GM21381 (cell line): Measurements from ENCODE around the gene WNT3A.
A peak's percentile ranks its signal among the peaks of the same experiment; 100 is the strongest.

Source experiments
- ATAC-seq: cut with Tn5 transposase; IDR thresholded peaks from one replicate; pipeline ENCODE4 v1.9.1; 2021; ENCODE audit warnings: mild to moderate bottlenecking, moderate library complexity; ENCODE audit not compliant: unreplicated experiment

WNT3A gene

GRCh38 chr1:227999056-227999930 lies 7.5 kb upstream of the WNT3A start:
- ATAC-seq = peak; percentile 71

- no peak for ATAC-seq
These were observed 6.4 kb upstream of the WNT3A start for GRCh38 chr1:228000416-228000815.

GRCh38 chr1:228000836-228001563 lies 5.8 kb upstream of the WNT3A start:
- ATAC-seq = no peak

DNA sequence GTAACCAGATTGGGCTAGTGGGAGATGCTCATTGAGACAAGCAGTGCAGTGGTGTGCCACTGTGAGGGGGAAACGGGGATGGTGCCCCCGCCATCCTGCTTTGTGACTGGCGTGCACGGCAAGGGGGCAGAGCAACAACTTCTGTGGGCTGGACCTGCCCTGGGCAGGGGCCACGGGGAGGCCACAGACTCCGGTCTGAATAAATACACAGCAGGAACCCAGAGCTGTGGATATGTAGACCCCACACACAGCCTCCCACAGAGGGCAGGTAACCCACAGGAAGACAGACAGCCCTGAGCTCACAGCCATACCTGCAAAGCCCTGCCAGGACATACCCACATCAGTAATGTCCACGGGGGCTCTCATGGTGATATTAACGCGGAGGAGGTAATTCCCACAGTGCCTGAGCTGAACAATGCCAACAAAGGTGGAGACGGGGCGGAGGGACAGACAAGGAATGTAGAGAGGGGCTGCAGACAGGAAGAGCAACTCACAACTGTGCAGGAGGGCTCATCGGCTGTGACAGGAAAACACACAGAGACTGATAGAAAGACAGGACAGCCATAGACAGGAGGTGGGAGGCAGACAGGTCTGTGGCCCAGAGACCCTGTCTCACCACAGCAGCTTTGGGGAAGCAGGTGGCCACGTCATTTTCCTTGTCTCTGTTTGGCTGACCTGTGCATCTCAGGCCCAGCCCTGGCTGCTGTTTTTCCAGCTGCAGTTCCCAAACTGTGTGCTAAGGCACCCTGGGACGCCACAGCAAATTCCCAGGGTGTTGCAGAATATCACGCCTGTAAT lies 4.9 kb upstream of the WNT3A start:
- ATAC-seq = no peak

DNA sequence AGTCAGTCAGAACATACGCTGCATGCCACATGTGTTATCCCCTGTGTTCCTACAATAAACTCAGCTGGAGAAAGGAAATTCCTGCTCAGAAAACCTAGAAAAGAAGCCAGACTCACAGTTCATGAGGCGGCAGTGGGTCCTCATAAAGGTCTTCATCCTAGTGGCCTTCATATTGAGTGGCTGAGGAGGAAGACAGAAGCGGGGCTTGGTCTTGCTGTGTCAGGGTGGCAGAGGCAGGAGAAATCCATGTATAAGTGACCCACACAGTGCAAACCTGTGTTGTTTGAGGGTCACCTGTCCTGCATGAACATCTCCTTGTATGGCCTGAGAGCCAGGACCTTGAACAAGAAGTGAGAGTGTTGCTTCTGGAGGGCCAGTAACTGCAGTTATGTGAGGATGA lies 4.0 kb upstream of the WNT3A start:
- ATAC-seq = no peak

GRCh38 chr1:228003461-228004330 lies 3.1 kb upstream of the WNT3A start:
- no peak for ATAC-seq

DNA sequence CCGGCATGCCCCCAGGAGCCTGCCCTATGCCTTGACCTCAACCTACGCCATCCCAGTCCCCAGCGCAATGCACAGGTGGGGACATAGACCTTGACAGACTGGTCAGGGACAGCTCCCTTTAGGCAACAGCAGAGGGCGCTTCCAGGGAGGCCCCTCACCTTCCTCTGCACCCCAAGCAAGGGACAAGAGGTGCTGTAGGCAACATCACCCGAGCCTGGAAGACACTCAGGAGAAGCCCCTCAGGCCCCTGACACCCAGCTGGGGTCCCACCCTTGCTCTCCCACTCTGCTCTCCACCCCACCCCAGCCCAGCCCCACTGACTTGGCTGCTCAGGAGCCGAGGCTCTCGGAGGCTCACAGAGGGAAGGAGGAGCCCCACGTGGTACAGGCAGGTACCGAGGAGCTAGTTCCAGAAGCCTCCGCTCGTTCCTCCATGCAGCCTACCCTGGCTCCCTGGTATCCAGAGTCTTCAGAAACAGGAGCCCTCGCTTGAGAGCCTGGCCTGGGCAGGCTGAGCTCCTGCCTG lies 2.4 kb upstream of the WNT3A start:
- ATAC-seq = no peak

- no peak for ATAC-seq
These were observed 1.8 kb upstream of the WNT3A start for GRCh38 chr1:228004856-228005462.

DNA sequence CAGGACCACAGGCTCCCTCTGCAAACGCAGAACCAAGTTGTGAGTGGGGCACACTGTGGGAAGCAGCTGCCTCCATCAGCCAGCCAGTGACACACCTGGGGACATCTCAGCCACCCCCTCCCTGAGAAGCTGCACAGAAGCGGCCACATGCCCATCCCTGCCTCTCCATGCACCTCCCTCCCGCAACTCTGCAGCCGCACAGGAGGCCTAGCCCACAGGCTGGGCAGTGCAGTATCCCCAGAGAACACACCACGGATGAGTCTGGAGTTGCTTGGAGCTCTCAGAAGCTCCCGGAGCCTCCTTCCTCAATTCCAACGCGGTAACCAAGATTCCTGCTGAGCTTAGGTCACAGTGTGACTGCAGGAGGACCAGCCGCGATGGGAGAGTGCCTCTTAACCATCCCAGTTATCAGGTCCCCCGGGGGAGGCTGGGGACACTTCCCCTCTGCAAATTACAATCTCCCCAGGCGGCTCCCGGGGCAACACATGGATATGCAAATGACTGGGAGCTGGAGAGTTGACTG lies 1.2 kb upstream of the WNT3A start:
- no peak for ATAC-seq

GRCh38 chr1:228006034-228006785 lies 588 bp upstream of the WNT3A start:
- no peak for ATAC-seq

DNA sequence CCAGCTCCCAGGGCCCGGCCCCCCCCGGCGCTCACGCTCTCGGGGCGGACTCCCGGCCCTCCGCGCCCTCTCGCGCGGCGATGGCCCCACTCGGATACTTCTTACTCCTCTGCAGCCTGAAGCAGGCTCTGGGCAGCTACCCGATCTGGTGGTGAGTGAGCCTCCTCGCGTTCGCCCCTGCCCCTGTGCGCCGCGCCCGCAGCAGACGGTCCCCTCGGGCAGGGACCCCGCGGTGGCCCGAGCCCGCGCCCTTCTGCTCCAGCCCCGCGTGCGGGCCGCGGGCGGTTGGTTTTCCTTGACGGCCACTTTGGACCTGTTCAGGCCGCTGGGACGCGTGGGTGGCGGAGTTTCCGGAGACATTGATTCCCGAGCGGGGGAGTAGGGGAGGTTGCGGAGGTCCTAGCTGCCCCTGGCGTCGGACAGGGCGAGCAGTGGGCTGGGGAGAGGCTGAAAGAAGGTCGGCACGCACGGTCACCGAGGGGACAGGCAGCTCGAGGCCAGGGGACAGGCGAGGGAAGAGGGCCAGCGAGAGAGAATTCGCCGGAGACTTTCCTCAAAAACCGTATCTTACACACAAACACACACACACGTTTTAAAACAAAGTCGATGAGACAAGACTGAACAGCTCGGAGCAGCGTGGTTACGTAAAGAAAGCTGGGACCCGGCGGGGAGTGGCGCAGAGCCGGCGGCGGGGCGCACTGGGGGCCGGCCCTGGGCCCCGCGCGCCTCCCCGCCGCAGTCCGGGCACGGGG lies 427 bp downstream of the WNT3A start:
- no peak for ATAC-seq

DNA sequence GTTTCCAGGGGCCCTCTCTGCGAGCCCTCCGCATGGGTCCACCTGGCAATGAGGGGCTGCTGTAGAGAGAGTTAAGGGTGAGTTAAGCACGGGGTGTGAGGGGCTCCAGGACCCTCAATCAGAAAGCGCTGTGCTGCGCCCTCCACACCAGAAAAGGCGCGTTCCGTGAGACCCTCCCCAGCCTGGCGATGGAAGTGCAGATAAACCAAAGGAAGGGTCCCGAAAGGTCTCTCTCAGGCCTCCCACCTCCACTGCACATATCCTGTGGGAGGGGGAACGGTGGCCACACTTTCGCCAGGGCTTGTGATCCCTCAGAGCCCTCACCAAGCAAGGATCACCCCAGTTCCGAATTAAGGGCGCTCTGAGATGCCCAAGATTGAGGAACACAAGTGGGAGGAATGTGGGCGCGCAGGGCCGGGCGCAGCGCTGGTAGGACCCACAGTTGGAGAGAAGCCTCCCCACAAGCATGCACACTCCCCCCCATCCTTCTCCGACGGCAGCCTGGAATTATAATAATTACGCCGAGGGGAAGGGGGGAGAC lies 1.1 kb downstream of the WNT3A start:
- ATAC-seq = no peak

DNA sequence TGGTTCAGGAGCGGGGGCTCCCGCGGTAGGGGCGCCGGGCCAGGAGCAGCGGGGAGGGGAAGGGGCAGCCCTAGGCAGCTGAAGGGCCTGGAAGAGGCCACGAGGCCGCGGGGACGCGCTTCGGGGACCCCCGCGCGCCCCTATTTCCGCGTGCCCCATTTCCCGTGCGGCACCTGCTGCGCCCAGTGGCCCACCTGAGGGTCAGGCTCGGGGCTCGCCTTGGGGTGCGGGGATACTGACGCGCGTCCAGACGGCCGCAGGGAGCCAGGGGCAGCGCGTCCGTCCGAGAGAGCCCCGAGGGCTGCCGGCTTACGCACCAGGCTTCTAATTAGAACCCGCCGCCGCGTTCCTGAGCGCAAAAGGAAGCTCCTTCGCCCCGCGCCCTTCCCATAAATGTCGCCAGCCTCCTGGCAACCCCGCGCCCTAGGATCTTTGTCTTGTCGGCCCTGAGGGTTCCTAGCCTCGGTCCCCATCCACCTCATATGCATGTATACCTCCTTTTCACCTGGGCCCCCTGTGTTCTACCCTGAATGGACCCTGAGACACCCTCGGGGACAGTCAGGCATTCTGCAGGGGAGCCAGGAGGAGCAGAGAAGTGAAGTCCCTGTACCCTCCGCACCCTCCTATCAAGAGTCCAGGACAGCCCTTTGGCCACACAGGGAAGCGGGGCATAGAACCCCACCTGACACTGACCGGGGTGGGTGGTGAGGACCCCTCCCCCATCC lies 1.8 kb downstream of the WNT3A start:
- no peak for ATAC-seq

DNA sequence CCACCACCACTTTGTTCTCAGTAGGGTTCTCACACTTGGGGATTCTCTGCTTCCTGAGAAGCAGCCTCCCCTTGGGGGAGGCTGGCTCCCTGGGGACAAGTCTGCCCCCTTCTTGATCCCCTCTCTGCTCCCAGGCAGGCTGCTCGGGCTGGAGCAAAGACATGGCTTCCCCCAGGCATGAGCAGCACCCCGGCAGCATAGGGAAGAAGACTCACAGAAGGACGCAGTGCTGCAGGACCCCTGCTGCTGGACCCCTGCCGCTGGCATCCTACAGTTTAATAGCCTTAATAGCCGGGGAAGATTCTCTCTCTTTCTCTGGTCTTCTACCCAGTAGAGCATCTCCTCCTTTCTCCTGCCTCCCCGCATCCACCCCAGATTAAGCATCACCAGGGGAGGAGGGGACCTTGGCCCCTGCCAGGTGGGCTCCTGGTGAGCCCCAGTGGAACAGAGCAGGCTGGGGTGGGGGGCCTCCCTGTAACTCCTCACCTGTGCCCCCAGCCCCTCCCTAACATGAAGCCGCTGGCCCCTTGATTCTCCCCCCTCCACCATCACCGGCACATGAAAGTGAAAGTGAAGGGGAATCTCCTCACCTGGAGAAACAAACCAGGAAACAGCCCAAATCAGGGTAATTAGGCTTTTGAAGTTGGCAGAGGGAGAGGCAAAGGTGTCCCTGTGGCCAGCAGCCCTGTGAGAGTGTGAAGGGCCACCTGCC lies 2.5 kb downstream of the WNT3A start:
- ATAC-seq = no peak

DNA sequence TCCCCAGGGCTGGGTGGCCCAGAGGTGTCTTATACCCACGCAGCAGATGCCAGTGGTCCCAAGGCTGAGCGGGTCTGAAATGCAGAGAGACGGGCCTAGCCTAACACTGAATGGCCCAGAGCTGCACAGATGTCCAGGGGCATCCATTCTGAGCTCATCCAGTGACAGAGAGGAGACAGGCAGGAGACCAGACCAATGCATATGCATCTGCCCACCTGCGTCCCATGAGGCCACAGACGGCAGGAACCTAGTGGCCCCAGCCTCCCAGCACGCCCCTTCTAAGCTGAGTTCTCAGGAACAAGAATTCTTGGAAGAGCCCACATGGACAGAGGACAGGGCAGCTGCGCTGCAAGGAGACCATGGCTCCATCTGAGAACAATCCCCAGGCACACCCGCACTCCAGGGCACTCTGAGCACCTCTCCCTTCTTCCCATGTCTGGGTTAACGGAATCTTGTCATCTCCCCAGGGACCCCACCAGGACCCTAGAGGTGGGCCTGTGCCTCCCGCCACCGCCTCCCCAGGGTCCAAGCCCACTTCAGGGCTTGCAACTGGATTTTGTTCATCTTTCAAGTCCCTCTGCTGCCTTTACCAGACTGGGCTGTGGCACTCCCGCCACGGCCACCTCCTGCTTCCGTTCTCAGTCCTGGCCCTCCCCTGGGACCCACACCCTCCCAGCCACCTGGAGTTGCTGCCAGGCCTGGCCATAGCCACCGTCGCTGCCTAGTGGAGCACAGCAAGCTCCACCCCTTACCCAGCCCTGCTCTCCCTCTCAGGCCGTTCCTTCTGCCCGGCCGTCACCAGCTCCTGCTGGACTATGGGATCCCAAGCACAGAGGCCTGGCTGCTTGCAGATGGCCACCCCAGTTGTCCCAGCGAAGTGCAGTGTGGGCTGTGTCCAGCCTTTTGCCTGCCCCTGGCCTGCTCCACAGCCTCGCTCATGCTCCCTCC lies 3.3 kb downstream of the WNT3A start:
- ATAC-seq = peak; percentile 51
